Measurements from ENCODE around the gene BOD1L2.

Gene BOD1L2

DNA sequence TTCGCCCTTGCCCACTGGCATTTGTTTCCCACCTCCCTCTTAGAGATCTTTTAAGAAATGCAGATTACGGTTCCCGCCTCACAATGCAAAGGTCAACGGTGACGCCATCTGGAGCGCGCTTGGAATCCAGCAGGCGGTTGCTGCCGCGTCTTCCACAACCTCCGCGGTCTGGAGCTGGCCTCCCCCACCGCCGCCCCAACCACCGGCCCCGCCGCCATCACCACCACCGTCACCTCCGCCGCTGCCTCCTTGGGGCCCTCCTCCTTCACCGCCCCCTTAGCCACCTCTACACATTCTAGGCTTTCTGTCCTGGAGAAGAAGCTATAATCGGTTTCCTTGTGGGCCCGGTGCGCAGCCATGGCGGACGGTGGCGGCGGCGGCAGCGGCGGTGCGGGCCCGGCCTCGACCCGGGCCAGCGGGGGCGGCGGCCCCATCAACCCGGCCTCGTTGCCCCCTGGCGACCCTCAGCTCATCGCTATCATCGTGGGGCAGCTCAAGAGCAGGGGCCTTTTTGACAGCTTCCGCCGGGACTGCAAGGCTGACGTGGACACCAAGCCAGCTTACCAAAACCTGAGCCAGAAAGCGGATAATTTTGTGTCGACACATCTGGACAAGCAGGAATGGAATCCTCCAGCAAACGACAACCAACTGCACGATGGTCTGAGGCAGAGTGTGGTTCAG lies at the start of gene BOD1L2:
Gene BOD1L2 (plus strand): TSS at position 132 of the 681 bp plus-strand sequence. CDS start 226 bp downstream, at position 358.
- TF ChIP-seq, protein P1, sequence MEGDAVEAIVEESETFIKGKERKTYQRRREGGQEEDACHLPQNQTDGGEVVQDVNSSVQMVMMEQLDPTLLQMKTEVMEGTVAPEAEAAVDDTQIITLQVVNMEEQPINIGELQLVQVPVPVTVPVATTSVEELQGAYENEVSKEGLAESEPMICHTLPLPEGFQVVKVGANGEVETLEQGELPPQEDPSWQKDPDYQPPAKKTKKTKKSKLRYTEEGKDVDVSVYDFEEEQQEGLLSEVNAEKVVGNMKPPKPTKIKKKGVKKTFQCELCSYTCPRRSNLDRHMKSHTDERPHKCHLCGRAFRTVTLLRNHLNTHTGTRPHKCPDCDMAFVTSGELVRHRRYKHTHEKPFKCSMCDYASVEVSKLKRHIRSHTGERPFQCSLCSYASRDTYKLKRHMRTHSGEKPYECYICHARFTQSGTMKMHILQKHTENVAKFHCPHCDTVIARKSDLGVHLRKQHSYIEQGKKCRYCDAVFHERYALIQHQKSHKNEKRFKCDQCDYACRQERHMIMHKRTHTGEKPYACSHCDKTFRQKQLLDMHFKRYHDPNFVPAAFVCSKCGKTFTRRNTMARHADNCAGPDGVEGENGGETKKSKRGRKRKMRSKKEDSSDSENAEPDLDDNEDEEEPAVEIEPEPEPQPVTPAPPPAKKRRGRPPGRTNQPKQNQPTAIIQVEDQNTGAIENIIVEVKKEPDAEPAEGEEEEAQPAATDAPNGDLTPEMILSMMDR (IDR thresholded peaks at IDR 0.05; ENCODE audit: insufficient read depth, low read length, missing control alignments), result no peak
- no peak within 1 kb of the TSS for H3K4me3 ChIP-seq (ENCODE audit: low read depth, low read length)
- no peak for DNase-seq (ENCODE audit: low read depth, low spot score)
- ChIA-PET POLR2A (no interaction called here), CTCF (no interaction called here)

GRCh38 chr18:57107140-57107832 lies 39.6 kb upstream of the BOD1L2 start:
- H3K4me3 ChIP-seq (ENCODE audit: low read depth, low read length), result no peak overlapping the region
- TF ChIP-seq, protein P1 (IDR thresholded peaks at IDR 0.05; ENCODE audit: insufficient read depth, low read length, missing control alignments), result no peak
- DNase-seq (ENCODE audit: low read depth, low spot score), result no peak
- POLR2A ChIA-PET, result no interaction called here
- CTCF ChIA-PET, result no interaction called here

- POLR2A ChIA-PET, result no interaction called here
- no peak for DNase-seq (ENCODE audit: low read depth, low spot score)
- CTCF ChIA-PET, result no interaction called here
- H3K4me3 ChIP-seq (ENCODE audit: low read depth, low read length), result no peak overlapping the region
- TF ChIP-seq, protein P1 (IDR thresholded peaks at IDR 0.05; ENCODE audit: insufficient read depth, low read length, missing control alignments), result no peak
These were observed 36.6 kb upstream of the BOD1L2 start for GRCh38 chr18:57110290-57110689.

GRCh38 chr18:57113799-57114420 lies 33.0 kb upstream of the BOD1L2 start:
- H3K4me3 ChIP-seq (ENCODE audit: low read depth, low read length), result no peak overlapping the region
- TF ChIP-seq, protein P1 (IDR thresholded peaks at IDR 0.05; ENCODE audit: insufficient read depth, low read length, missing control alignments), result no peak
- CTCF ChIA-PET, result no interaction called here
- no peak for DNase-seq (ENCODE audit: low read depth, low spot score)
- POLR2A ChIA-PET, result no interaction called here

GRCh38 chr18:57116598-57117132 lies 30.2 kb upstream of the BOD1L2 start:
- POLR2A ChIA-PET, result no interaction called here
- CTCF ChIA-PET, result no interaction called here
- no peak overlapping the region for H3K4me3 ChIP-seq (ENCODE audit: low read depth, low read length)

More at GRCh38 chr18:57116598-57117132, 30.2 kb upstream of the BOD1L2 start:
- no peak for DNase-seq (ENCODE audit: low read depth, low spot score)
- TF ChIP-seq, protein P1 (IDR thresholded peaks at IDR 0.05; ENCODE audit: insufficient read depth, low read length, missing control alignments), result no peak

All from AG04449 (cell line).